UCSD-AML1 (cell line): ENCODE data around the gene SPSB4.
"Not testable (repeated sequence)": the region's sequence is repeated elsewhere in the genome, so short reads cannot be mapped to it uniquely, and the experiment has no call there.

ENCODE experiments used
- DNase-seq: peaks from one replicate; lab custom pipeline; 2025; ENCODE audit not compliant: unreplicated experiment; lab: John Stamatoyannopoulos, UW

The SPSB4 gene

GRCh38 chr3:141093971-141094684, 43.0 kb downstream of the SPSB4 start:
- no peak for DNase-seq

- DNase-seq: no peak
These were observed 43.8 kb downstream of the SPSB4 start for GRCh38 chr3:141094790-141095545.

- no peak for DNase-seq
These were observed 44.4 kb downstream of the SPSB4 start for GRCh38 chr3:141095546-141095937.

- DNase-seq: no peak
These were observed 45.0 kb downstream of the SPSB4 start for GRCh38 chr3:141096164-141096563.

GRCh38 chr3:141096981-141097380, 45.8 kb downstream of the SPSB4 start:
- DNase-seq: no peak

DNA sequence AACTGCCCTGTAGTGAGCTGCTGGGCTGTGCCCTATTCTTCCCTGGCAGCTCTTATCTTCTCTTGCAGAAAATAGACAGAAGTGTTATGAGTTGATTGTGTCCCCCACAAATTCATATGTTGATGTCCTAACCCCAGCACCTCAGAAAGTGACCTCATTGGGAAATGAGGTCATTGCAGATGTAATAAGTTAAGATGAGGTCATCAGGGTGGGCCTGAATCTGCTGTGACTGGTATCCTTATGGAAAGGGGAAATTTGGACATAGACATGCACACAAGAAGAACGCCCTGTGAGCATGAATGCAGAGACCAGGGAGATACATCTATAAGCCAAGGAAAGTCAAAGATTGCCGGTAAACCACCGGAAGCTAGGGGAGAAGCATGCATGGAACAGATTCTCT, 49.0 kb downstream of the SPSB4 start:
- DNase-seq: no peak

DNA sequence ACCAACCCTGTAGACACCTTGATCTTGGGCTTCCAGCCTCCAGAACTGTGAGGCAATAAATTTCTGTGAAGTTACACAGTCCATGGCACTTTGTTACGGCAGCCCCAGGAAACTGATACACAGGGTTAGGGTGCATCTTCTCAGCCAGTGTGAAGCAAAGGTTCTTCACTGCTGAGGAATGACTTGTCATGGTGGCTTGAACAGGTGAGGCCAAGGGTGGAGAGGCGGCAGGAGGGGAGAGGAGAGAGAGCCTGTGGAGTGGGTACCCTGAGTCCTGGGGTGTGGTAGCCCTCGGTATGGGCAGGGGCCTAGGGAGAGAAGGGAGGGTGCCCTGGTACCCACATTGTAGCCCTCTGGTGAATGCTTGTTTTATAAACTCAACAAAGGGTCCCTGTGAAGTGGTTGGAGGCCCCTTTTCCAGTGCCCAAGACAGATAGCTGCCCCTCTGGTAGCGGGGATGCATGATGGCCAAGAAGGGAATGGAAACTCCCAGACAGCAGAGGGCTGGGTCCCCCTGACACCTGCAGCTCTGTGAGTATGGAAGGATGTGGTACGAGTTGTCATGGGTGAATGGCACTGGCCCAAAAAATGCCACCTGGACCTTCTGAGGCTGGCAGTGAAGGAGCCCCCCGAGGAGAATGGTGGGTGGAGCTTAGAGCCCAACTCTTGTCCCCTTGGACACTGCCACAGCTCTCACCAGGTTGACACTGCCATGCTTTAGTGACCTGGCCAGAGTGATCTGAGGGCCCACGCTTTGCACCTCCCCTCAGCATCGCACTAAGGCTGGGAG, 49.6 kb downstream of the SPSB4 start:
- DNase-seq: no peak

DNA sequence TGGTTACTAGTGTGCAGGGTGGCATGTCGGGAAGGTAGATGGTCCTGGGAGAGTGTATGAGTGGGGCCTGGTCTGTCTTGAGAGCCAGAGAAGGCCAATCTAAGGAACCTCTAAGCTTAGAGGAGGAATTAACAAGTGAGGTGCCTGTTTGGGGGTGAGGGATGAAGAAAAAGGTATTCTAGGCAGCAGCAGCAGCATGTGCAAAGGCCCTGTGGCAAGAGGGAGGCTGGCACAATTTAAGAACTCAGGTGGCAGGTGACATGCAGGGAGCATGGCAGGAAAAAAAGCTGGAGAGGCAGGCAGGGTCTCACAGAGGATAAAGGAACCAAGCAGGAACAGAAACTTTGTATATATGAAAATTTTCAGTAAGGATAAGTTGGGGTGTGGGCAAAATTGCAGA, 51.2 kb downstream of the SPSB4 start:
- DNase-seq: no peak

GRCh38 chr3:141103067-141103466, 51.9 kb downstream of the SPSB4 start:
- no peak for DNase-seq

- DNase-seq: no peak
These were observed 52.4 kb downstream of the SPSB4 start for GRCh38 chr3:141103503-141103902.

GRCh38 chr3:141104151-141104821, 53.1 kb downstream of the SPSB4 start:
- no peak for DNase-seq

GRCh38 chr3:141105828-141106628, 54.9 kb downstream of the SPSB4 start:
- peak; percentile 26 for DNase-seq

- no peak for DNase-seq
These were observed 55.7 kb downstream of the SPSB4 start for GRCh38 chr3:141106842-141107241.

DNA sequence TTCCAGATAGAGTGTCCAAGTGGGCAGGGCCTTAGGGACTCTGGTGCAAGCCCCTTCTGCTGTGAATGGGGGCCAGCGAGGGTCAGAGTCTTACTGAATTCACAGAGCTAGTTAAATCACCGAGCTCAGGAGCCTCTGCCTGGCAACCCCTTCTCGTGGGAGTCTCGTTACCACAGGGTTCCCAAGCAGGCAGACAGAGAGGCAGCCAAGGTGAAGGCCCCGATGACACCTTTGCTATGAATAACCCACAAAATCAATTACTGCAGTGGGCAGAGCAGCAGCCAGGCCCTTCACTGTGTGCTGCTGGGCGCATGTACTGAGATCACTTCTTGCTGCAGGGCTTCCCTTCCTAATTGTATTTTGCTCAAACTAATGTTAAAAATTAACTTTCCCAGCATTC, 56.9 kb downstream of the SPSB4 start:
- DNase-seq: no peak

DNA sequence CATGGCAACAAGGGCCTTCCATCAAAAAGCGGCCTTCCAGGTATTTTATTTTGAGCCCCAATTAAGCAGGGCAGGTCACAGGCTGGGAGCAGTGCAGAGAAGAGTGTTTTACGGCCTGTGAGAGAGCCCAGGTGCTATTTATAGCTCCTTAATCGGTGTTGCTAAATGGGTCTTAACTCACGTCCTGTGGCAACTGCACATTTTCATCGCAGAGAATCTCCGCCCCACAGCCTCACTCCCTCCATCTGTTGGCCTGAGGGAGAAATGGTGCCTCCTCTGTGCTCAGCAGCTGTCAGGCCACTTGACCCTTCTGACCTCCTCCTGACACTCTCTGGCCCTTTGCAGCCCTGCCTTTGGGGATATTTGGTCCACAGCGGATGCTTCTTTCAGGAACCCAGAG, 58.6 kb downstream of the SPSB4 start:
- DNase-seq: no peak

- DNase-seq: no peak
These were observed 59.2 kb downstream of the SPSB4 start for GRCh38 chr3:141110322-141110721.

DNA sequence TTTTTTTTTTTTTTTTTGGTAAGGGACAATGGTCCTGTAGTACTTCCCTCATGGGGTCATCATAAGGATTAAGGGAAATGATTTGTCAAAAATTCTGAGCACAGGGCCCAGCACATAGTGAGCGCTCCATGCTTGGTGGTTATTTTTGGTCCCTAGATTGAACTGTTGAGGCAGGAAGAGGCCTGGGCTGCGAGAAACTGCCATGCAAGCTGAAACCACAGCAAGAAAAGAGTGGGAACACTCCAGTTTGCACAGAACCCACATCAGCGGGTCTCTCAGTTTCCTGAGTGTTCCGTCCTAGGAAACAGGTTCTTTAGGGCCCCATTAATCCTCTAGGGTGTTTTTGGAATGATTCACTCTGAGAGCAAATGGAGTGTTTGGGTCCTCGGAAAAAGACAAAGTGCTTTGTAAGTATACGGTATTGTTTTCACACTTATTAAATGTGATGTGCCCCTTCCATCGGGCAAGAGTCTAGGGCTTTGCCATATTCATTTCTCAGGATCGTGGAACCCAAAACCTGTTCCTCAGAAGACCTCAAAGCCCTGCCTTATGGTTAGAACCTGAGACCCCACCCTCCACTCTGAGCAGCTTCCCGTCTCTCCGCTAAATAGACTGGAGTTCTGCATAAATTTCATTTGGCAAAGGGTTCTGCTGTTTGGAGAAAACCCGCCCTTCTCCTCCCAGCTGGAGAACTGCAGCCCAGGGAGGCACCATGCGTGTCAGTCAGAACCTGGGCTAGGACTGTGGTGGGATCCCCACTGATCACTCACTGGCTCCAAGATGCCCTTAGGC, 60.4 kb downstream of the SPSB4 start:
- peak; percentile 49 for DNase-seq

DNA sequence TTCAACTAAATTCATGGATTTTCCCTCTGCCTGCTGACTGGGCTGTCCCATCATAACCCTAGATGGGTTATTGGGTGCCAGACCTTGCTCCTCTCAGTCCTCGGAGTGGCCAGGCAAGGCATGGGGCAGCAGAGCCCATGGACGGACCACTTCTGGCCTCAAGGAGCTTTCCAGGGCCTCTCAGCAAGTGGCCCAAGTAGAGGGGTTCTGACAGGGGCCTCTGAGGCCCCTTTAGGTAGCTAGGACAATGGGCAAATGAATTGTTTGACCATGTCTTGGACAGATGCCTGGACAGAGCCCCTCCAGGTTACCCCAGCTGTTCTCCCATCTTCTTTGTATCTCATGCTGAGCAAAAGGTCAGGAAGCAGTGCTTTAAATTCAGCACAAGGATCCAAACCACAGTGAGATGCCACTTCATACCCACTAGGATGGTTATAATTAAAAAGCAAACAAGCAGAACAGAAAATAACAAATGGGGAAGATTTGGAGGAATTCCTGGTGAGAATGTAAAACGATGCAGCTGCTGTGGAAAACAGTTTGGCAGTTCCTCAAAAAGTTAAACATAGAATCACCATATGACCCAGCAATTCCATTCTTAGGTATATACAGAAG, 61.6 kb downstream of the SPSB4 start:
- no peak for DNase-seq

DNA sequence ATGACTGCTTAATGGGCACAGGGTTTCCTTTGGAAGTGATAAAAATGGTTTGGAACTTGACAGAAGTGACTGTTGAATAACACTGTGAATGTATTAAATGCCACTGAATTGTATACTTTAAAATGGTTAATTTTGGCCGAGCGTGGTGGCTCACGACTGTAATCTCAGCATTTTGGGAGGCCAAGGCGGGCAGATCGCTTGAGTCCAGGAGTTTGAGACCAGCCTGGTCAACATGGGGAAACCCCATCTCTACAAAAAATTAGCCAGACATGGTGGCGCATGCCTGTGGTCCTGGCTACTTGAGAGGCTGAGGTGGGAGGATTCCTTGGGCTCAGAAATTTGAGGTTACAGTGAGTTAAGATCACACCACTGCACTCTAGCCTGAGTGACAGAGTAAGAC, 62.5 kb downstream of the SPSB4 start:
- DNase-seq: not testable (repeated sequence)
